HepG2 (cell line): ENCODE data around the gene ZNF780B. TPM values are rescaled to one million over a fixed set of nuclear protein-coding genes. Genes with fewer than 3 reads are reported as not detected.

Experiments
- ETV5 ChIP-seq: IDR thresholded peaks from 2 replicates; pipeline ENCODE4 v1.6.1; 2018; ENCODE audit warnings: missing biosample characterization, missing genetic modification reagents, inconsistent platforms, borderline replicate concordance
- HOXA7 ChIP-seq: sonication (generic); formaldehyde crosslinking; IDR thresholded peaks from 2 replicates; pipeline ENCODE4 v1.8.1; 2022; ENCODE audit warnings: mild to moderate bottlenecking, missing genetic modification reagents, moderate library complexity
- MTF1 ChIP-seq: sonication (generic); formaldehyde crosslinking; IDR thresholded peaks from 2 replicates; pipeline ENCODE4 v1.5.0; 2020; ENCODE audit warnings: missing genetic modification reagents
- REPIN1 ChIP-seq: sonication (generic); formaldehyde crosslinking; IDR thresholded peaks from 2 replicates; pipeline ENCODE4 v1.8.0; 2022; ENCODE audit warnings: missing genetic modification reagents, low read depth, mild to moderate bottlenecking, borderline replicate concordance
- RFX1 ChIP-seq: fragments of 450-650 bp; IDR thresholded peaks from 2 replicates; pipeline ENCODE4 v1.6.1; 2017
- RXRA ChIP-seq: sonication (generic); formaldehyde crosslinking; IDR thresholded peaks from 2 replicates; pipeline ENCODE4 v1.5.1; 2020; ENCODE audit warnings: missing genetic modification reagents
- SPEN ChIP-seq: sonication (generic); formaldehyde crosslinking; IDR thresholded peaks from 2 replicates; pipeline ENCODE4 v1.5.1; 2020; ENCODE audit warnings: low read depth, mild to moderate bottlenecking, missing genetic modification reagents
- ZNF224 ChIP-seq: sonication (generic); formaldehyde crosslinking; IDR thresholded peaks from 2 replicates; pipeline ENCODE4 v1.5.0; 2020; ENCODE audit warnings: mild to moderate bottlenecking, missing genetic modification reagents
- ZNF329 ChIP-seq: sonication (generic); formaldehyde crosslinking; IDR thresholded peaks from 2 replicates; pipeline ENCODE4 v1.9.0; 2021; ENCODE audit warnings: low read depth, mild to moderate bottlenecking, missing genetic modification reagents
- ZNF34 ChIP-seq: sonication (generic); formaldehyde crosslinking; IDR thresholded peaks from 2 replicates; pipeline ENCODE4 v1.4.0; 2020; ENCODE audit warnings: mild to moderate bottlenecking, missing genetic modification reagents, borderline replicate concordance
- ZNF761 ChIP-seq: sonication (generic); formaldehyde crosslinking; conservative IDR thresholded peaks from 2 replicates; pipeline ENCODE4 v1.4.0; 2020; ENCODE audit warnings: mild to moderate bottlenecking, missing genetic modification reagents
- ZNF790 ChIP-seq: sonication (generic); formaldehyde crosslinking; IDR thresholded peaks from 2 replicates; pipeline ENCODE4 v1.8.0; 2022; ENCODE audit warnings: missing genetic modification reagents, mild to moderate bottlenecking, borderline replicate concordance
- polyA plus RNA-seq, 8 experiments: library from polyadenylated mRNA; depleted of rRNA in 3 of 8; stranded (reverse) in 7 of 8; unstranded in 1 of 8; fragments of >200 nt; fragmentation: Illumina TruSeq in 4 of 8; extraction: Trizol in 4 of 8; gene quantifications; 2 replicates each; pipeline versions ENCODE4 v1.2.1 to v1.2.3, GENCODE V29; 2011 to 2016; ENCODE audit warnings: low read depth in 4 of 8, missing spikeins in 1 of 8, mixed read lengths in 1 of 8; ENCODE audit not compliant: insufficient read depth in 1 of 8
- total RNA-seq, 5 experiments: library from RNA; depleted of rRNA; stranded (reverse); fragments of >200 nt; fragmentation: Illumina TruSeq; extraction: Trizol; gene quantifications; 2 replicates each; pipeline ENCODE4 v1.2.3, GENCODE V29; 2016; ENCODE audit warnings: low read depth in 1 of 5
- TF ChIP-seq, protein P1 (sequence below): sonication (generic); formaldehyde crosslinking; IDR thresholded peaks from 2 replicates; pipeline ENCODE4 v1.5.0; 2020; ENCODE audit warnings: mild to moderate bottlenecking, missing genetic modification reagents, borderline replicate concordance
- TF ChIP-seq, protein P2 (sequence below): sonication (generic); formaldehyde crosslinking; IDR thresholded peaks from 2 replicates; pipeline ENCODE4 v1.5.0; 2020; ENCODE audit warnings: mild to moderate bottlenecking, missing genetic modification reagents
- TF ChIP-seq, protein P3 (sequence below), 2 experiments: sonication (generic) in 1 of 2; formaldehyde crosslinking in 1 of 2; IDR thresholded peaks; 2 replicates each; pipeline versions ENCODE4 v1.5.1 to v1.6.1; 2011 to 2020; ENCODE audit warnings: borderline replicate concordance in 1 of 2, low read depth in 1 of 2, low read length in 1 of 2, mild to moderate bottlenecking in 1 of 2, missing genetic modification reagents in 1 of 2, moderate library complexity in 1 of 2

Gene ZNF780B
- total and polyA plus RNA-seq, 2 of the 13 experiments (the other 11 are each of a cell fraction or from before 2014, with no cell fraction given), result 6.6 to 21.9 TPM

DNA sequence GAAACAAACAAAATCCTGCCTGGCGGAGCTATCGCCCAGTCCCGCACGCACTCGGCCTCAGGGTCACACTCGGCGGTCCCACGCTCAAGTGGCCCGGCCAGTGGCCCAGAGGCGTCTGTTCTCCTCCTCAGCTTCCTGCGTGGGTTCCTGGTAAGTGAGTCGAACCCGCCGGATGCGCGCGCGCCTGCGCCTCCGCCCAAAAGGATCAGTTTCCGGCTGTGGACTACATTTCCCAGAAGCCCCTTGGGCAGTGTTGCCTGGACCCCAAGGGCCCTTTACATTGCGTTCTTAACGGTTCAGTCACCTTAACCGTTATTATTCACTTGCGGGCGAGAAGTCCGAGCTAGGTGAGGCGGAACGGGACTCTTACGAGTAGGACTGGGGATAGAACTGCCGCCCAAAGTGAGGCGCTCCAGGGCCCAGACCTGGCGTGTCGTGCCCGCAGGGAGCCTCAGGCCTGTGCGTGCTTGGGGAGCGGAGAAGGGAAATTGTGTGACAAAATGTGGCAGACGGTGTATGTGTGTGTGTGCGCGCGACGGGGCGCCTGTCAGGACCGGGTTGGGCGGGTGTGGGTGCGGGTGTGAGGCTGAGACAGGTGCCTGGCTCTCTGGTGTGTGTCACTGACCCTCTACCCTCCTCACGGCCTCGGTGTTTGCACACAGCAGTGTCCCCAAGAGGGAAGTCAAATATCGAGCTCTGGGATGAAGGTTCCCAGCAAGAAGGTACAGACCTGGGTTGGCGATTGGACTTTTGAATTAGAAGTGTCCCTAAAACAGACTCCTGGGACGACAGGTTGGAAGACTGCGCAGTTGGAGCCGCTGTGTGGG is 59.0 kb downstream of the ZNF780B start, which contains the start of gene ZNF546 (continued):
- TF ChIP-seq, protein P1, sequence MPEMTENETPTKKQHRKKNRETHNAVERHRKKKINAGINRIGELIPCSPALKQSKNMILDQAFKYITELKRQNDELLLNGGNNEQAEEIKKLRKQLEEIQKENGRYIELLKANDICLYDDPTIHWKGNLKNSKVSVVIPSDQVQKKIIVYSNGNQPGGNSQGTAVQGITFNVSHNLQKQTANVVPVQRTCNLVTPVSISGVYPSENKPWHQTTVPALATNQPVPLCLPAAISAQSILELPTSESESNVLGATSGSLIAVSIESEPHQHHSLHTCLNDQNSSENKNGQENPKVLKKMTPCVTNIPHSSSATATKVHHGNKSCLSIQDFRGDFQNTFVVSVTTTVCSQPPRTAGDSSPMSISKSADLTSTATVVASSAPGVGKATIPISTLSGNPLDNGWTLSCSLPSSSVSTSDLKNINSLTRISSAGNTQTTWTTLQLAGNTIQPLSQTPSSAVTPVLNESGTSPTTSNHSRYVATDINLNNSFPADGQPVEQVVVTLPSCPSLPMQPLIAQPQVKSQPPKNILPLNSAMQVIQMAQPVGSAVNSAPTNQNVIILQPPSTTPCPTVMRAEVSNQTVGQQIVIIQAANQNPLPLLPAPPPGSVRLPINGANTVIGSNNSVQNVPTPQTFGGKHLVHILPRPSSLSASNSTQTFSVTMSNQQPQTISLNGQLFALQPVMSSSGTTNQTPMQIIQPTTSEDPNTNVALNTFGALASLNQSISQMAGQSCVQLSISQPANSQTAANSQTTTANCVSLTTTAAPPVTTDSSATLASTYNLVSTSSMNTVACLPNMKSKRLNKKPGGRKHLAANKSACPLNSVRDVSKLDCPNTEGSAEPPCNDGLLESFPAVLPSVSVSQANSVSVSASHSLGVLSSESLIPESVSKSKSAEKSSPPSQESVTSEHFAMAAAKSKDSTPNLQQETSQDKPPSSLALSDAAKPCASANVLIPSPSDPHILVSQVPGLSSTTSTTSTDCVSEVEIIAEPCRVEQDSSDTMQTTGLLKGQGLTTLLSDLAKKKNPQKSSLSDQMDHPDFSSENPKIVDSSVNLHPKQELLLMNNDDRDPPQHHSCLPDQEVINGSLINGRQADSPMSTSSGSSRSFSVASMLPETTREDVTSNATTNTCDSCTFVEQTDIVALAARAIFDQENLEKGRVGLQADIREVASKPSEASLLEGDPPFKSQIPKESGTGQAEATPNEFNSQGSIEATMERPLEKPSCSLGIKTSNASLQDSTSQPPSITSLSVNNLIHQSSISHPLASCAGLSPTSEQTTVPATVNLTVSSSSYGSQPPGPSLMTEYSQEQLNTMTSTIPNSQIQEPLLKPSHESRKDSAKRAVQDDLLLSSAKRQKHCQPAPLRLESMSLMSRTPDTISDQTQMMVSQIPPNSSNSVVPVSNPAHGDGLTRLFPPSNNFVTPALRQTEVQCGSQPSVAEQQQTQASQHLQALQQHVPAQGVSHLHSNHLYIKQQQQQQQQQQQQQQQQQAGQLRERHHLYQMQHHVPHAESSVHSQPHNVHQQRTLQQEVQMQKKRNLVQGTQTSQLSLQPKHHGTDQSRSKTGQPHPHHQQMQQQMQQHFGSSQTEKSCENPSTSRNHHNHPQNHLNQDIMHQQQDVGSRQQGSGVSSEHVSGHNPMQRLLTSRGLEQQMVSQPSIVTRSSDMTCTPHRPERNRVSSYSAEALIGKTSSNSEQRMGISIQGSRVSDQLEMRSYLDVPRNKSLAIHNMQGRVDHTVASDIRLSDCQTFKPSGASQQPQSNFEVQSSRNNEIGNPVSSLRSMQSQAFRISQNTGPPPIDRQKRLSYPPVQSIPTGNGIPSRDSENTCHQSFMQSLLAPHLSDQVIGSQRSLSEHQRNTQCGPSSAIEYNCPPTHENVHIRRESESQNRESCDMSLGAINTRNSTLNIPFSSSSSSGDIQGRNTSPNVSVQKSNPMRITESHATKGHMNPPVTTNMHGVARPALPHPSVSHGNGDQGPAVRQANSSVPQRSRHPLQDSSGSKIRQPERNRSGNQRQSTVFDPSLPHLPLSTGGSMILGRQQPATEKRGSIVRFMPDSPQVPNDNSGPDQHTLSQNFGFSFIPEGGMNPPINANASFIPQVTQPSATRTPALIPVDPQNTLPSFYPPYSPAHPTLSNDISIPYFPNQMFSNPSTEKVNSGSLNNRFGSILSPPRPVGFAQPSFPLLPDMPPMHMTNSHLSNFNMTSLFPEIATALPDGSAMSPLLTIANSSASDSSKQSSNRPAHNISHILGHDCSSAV (CRISPR knock-in tag), result peak; percentile 48; the same call in 1 of the 2 replicates
- TF ChIP-seq ZNF761 (CRISPR knock-in tag) (peak; percentile 86; the same call in 1 of the 2 replicates), ZNF790 (CRISPR knock-in tag) (no peak), REPIN1 (CRISPR knock-in tag) (peak; percentile 59), ZNF224 (peak; percentile 65; the same call in 1 of the 2 replicates), ZNF329 (peak; percentile 77; the same call in 1 of the 2 replicates), SPEN (CRISPR knock-in tag) (0 out of 2 replicates have a peak, but pooled peaks have one; percentile 47), ETV5 (CRISPR knock-in tag) (peak; percentile 81; the same call in 1 of the 2 replicates), ZNF34 (CRISPR knock-in tag) (peak; percentile 95), MTF1 (no peak), HOXA7 (no peak), RXRA (CRISPR knock-in tag) (no peak; the same call in 1 of the 2 replicates), RFX1 (no peak)
- TF ChIP-seq, protein P2, sequence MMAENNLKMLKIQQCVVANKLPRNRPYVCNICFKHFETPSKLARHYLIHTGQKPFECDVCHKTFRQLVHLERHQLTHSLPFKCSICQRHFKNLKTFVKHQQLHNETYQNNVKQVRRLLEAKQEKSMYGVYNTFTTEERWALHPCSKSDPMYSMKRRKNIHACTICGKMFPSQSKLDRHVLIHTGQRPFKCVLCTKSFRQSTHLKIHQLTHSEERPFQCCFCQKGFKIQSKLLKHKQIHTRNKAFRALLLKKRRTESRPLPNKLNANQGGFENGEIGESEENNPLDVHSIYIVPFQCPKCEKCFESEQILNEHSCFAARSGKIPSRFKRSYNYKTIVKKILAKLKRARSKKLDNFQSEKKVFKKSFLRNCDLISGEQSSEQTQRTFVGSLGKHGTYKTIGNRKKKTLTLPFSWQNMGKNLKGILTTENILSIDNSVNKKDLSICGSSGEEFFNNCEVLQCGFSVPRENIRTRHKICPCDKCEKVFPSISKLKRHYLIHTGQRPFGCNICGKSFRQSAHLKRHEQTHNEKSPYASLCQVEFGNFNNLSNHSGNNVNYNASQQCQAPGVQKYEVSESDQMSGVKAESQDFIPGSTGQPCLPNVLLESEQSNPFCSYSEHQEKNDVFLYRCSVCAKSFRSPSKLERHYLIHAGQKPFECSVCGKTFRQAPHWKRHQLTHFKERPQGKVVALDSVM (CRISPR knock-in tag), result peak; percentile 21; the same call in 1 of the 2 replicates
- TF ChIP-seq, protein P3, sequence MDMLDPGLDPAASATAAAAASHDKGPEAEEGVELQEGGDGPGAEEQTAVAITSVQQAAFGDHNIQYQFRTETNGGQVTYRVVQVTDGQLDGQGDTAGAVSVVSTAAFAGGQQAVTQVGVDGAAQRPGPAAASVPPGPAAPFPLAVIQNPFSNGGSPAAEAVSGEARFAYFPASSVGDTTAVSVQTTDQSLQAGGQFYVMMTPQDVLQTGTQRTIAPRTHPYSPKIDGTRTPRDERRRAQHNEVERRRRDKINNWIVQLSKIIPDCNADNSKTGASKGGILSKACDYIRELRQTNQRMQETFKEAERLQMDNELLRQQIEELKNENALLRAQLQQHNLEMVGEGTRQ (IDR thresholded peaks at IDR 0.05; ENCODE audit: low read depth, low read length), result no peak
- TF ChIP-seq, protein P3 (CRISPR knock-in tag; IDR thresholded peaks at IDR 0.05; ENCODE audit: borderline replicate concordance), result no peak
